Measurements from ENCODE around the gene TM4SF18. TPM values are rescaled to one million over a fixed set of nuclear protein-coding genes. Genes with fewer than 3 reads are reported as not detected.
"Not testable (repeated sequence)": the region's sequence is repeated elsewhere in the genome, so short reads cannot be mapped to it uniquely, and the experiment has no call there.

The TM4SF18 gene
- total RNA-seq, 6 experiments from 2014 or later: 0.05 to 0.19 (median 0.09) TPM; not detected in 2

DNA sequence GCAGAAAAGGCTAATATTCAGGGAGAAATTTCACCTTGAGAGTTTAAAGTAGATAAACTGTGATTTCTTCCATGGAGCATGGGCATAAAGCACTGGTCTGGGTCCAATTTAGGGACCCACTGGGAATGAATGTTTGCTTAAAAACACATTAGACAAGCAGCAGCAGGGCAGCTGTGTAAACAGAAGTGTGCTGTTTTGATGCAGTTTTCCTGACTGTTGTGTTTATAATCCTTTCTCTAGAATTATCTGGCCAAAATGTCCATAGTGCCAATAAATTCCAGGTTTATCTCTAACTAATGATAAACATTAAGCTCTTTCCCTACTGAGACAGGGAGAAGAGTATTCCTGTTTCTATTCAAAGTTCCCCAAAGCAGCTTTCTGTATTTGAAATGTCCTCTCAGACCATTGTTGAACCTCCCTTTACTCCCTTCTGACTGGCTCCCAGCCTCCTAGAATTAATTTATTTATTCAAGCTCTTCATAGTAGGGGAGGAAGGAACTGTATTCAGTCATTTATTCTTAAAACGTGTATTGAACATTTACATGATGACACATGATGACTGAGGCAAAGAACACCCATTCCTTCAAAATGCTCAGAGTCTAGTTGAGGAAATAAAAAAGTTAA lies 7.0 kb upstream of the TM4SF18 start:
- Mint-ChIP-seq H3K36me3 (ENCODE audit: low read depth) (peaks cover 5% of the 10 kb centered on the region; the same call in 1 of the 2 replicates), H3K27me3 (ENCODE audit: insufficient read depth) (no peaks in the 10 kb centered on the region; the same call in 1 of the 2 replicates), H3K27ac (peak overlapping the region; percentile 89), H3K4me3 (peak overlapping the region; percentile 58), H3K9me3 (no peaks in the 10 kb centered on the region), H3K4me1 (ENCODE audit: low read depth) (peaks cover 60% of the 10 kb centered on the region)
- DNase-seq: peak; percentile 24
- TF ChIP-seq, protein P1, sequence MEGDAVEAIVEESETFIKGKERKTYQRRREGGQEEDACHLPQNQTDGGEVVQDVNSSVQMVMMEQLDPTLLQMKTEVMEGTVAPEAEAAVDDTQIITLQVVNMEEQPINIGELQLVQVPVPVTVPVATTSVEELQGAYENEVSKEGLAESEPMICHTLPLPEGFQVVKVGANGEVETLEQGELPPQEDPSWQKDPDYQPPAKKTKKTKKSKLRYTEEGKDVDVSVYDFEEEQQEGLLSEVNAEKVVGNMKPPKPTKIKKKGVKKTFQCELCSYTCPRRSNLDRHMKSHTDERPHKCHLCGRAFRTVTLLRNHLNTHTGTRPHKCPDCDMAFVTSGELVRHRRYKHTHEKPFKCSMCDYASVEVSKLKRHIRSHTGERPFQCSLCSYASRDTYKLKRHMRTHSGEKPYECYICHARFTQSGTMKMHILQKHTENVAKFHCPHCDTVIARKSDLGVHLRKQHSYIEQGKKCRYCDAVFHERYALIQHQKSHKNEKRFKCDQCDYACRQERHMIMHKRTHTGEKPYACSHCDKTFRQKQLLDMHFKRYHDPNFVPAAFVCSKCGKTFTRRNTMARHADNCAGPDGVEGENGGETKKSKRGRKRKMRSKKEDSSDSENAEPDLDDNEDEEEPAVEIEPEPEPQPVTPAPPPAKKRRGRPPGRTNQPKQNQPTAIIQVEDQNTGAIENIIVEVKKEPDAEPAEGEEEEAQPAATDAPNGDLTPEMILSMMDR (IDR thresholded peaks at IDR 0.05): no peak

DNA sequence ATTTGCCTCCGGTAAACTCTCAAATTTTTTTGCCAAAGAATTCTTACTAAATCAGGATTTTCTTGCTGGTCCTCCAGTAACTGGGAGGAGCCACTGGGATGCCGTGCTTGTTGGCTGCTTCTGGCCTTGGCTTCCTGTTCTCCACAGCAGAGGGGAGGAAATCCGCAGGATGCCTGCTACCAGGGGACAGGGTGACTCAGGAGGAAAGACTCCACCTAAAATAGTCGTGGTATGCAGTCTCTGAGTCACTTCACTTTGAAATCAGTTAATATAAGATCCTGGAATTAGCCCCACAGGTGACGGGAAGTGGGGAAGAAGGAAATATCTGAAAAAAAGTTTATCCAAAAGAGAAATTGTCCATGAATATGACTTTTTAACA lies 6.5 kb upstream of the TM4SF18 start:
- H3K9me3 Mint-ChIP-seq: no peaks in the 10 kb centered on the region

DNA sequence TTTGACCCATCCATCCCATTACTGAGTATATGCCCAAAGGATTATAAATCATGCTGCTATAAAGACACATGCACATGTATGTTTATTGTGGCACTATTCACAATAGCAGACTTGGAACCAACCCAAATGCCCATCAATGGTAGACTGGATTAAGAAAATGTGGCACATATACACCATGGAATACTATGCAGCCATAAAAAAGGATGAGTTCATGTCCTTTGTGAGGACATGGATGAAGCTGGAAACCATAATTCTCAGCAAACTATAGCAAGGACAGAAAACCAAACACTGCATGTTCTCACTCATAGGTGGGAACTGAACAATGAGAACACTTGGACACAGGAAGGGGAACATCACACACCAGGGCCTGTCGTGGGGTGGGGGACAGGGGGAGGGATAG lies 4.0 kb upstream of the TM4SF18 start:
- not testable (repeated sequence) for H3K27ac Mint-ChIP-seq; DNase-seq; H3K9me3 Mint-ChIP-seq; H3K36me3 Mint-ChIP-seq (ENCODE audit: low read depth); H3K27me3 Mint-ChIP-seq (ENCODE audit: insufficient read depth); H3K4me3 Mint-ChIP-seq
- H3K4me1 Mint-ChIP-seq (ENCODE audit: low read depth): peaks cover 40% of the 10 kb centered on the region

More for the DNA sequence above, 6.5 kb upstream of the TM4SF18 start:
- peak; percentile 95 for DNase-seq
- H3K4me1 Mint-ChIP-seq (ENCODE audit: low read depth): peaks cover 60% of the 10 kb centered on the region
- no peaks in the 10 kb centered on the region; the same call in 1 of the 2 replicates for H3K27me3 Mint-ChIP-seq (ENCODE audit: insufficient read depth)
- H3K36me3 Mint-ChIP-seq (ENCODE audit: low read depth): peaks cover 5% of the 10 kb centered on the region; the same call in 1 of the 2 replicates
- peak overlapping the region; percentile 89 for H3K27ac Mint-ChIP-seq
- TF ChIP-seq, protein P1 (IDR thresholded peaks at IDR 0.05): no peak
- H3K4me3 Mint-ChIP-seq: peak overlapping the region; percentile 58

DNA sequence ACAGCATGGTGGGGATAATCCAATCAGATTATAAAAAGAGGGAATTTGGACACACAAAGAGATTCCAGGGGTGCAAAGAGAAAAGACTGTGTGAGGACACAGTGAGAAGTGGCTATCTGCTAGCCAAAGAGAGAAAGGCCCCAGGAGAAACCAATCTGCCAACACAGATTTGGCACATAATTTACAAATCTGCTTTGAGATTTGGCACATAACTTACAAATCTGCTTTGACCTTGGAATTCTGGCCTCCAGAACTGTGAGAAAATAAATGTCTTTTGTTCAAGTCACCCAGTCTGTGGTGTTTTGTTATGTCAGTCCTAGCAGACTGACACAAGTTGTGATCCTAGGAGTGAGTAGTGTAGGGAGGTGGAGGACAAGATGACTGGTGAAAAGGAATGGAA lies 3.5 kb upstream of the TM4SF18 start:
- Mint-ChIP-seq H3K4me1 (ENCODE audit: low read depth) (peaks cover 35% of the 10 kb centered on the region), H3K4me3 (no peak overlapping the region), H3K9me3 (no peaks in the 10 kb centered on the region), H3K36me3 (ENCODE audit: low read depth) (peaks cover 5% of the 10 kb centered on the region; the same call in 1 of the 2 replicates), H3K27ac (no peak overlapping the region), H3K27me3 (ENCODE audit: insufficient read depth) (no peaks in the 10 kb centered on the region)
- TF ChIP-seq, protein P1 (IDR thresholded peaks at IDR 0.05): no peak
- no peak for DNase-seq

DNA sequence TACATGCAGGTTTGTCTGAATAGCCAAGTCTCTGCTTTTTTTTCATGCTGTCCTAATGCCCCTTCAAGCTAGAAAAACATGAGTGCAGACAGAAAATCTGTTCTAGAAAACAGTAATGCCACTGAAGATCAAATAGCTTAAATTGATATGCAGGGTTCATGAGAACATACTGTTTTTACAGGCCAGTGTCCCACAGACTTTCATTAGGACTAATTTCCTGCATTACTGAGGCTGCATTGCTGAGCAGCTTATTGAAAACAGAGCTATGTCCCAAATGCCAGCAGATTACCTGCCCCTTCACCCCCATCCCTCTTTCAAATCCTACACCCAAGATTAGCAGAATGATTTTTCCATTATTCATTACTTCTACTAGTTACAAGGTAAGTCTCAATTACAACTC lies 665 bp downstream of the TM4SF18 start:
- no peak for DNase-seq
- no peaks in the 10 kb centered on the region for H3K36me3 Mint-ChIP-seq (ENCODE audit: low read depth)
- peaks cover 13% of the 10 kb centered on the region for H3K4me1 Mint-ChIP-seq (ENCODE audit: low read depth)
- peak overlapping the region; percentile 66 for H3K27ac Mint-ChIP-seq
- TF ChIP-seq, protein P1 (IDR thresholded peaks at IDR 0.05): no peak
- H3K9me3 Mint-ChIP-seq: no peaks in the 10 kb centered on the region
- H3K27me3 Mint-ChIP-seq (ENCODE audit: insufficient read depth): no peaks in the 10 kb centered on the region
- H3K4me3 Mint-ChIP-seq: peak overlapping the region; percentile 24; the same call in 1 of the 2 replicates

DNA sequence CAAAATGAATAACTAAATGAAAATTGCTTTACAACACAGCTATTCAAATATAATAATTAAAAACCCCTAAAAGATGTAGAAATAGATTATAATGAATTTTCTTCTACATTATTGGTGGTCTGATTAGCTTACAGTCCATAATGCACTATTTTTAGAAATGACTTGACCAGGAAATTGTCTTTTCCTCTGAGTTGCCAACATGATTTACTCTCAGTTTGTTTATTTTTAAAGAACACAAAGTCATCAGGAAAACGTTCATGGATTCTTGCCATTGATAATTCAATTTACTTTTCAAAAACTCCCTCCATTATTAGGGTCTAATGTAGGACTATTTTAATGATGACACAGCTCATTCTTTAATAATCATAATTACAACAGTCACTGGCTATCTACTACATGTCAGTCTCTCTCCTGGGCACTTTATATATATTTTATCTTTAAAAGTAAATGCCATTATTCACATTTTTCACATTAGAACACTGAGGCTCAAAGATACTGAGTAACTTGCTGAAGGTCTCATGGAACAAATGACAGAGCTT lies 1.1 kb downstream of the TM4SF18 start:
- H3K27ac Mint-ChIP-seq: peak overlapping the region; percentile 66
- no peaks in the 10 kb centered on the region for H3K9me3 Mint-ChIP-seq
- H3K4me1 Mint-ChIP-seq (ENCODE audit: low read depth): peaks cover 13% of the 10 kb centered on the region
- TF ChIP-seq, protein P1 (IDR thresholded peaks at IDR 0.05): no peak
- no peak for DNase-seq
- H3K4me3 Mint-ChIP-seq: no peak overlapping the region
- no peaks in the 10 kb centered on the region for H3K36me3 Mint-ChIP-seq (ENCODE audit: low read depth)
- no peaks in the 10 kb centered on the region for H3K27me3 Mint-ChIP-seq (ENCODE audit: insufficient read depth)
